ENCODE results near the gene FADS2.
"Not testable (repeated sequence)": the region's sequence is repeated elsewhere in the genome, so short reads cannot be mapped to it uniquely, and the experiment has no call there.

FADS2 gene

DNA sequence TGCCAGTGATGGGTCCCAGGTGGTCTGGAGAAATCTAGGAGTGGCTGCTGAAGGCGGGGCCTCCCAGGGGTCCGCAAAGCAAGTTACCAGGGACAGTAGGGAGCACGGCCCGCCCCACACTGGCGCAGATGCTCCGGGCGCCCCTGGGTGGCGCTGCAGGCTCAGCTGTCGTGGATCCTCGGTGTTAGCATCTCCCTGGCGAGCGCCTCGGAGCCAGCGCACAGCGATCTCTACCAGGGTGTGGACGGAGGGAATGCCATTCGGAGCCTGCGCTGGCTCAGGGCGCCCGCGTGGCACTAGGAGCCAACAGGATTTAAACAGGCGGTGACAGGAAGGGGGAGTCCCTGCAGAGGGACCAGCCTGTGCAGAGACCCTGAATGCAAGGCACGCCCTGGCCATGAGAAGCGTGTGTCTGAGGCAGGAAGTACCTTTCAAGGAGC, 43.1 kb downstream of the FADS2 start:
- DNase-seq, result peak; percentile 65

DNA sequence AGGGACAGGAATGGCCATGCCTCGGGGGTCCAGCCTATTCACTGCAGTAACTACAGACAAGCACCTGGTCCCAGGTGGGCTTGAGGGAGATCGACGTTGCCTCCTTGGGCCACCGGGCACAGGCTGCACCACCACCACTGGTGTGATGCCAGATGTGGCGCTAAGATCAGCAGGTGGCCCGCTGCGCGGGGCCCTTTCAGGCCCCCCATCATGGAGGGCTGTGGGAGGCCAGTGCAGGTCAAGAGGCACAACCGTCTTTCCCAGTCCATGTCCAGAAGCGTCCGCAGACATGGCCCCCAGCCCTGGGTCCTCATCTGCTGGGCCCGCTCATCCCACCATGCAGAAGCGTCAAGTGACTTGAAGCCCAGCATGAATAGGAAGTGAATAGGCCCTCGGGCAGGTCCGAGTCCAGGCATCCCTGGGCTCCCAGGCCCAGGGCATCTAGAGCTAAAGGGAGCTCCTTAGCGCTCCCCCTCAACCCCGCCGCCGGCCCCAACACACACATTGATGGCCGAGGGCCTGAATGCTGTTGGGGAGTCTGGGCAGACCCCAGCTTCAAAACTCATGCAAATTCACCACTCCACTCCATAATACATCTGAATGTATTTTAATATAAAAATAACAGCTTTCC, 45.0 kb downstream of the FADS2 start:
- DNase-seq, result no peak

DNA sequence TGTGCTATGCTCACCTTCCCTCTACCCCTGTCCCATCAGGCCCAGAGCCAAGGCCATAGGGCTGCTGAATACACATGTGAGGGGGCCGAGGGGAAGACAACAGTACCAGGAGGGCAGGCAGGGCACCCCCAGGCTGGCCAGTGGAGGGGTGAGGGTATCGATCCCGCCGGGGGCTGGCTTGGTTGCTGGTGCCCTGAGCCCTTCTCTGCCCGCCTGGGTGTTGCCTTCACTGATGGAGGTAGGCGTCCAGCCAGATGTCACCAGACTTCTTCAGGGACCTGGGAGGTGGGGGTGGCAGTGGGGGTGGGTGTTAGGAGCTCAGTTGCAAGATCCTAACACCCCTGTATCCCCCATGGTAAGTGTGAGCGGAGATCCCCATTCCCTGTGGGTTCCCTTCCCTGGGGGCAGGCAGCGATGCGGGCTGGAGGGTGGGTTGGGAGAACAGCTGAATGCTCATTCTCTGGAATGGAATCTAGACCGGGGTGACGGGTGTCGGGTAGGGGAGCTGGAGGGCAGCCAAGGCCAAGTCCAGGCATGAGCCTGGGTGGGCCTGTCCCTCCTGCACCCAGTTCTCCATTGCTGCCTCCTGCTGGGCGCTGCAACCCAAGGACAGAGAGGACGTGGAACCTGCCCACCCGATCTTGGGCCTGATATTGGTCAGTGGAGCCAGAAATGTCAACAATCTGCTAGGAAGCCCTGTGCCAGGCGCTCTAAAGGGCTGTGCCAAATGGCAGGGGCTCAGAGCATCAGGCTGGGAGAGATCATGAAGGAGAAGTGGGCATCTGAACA, 45.7 kb downstream of the FADS2 start:
- DNase-seq, result no peak

DNA sequence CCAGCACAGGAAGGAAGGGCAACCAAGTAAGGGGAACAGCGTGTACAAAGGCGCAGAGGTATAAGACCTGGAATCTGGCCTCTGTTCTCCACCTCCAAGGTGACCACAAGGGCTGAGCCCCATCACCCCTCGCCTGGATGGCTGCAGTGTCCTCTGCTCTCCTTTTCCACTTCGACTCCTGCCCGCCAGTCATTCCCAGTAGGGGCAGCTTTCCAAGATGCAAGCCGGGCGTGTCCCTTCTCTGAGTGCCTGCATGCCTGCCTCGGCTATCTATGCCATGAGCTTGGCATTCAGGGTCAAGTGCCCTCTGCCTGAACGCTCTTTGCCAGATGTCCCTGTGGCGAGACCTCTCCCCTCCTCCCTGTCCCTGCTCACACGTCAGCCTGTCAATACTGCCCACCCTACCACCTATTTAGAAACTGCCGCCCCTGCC, 46.3 kb downstream of the FADS2 start:
- no peak for DNase-seq

DNA sequence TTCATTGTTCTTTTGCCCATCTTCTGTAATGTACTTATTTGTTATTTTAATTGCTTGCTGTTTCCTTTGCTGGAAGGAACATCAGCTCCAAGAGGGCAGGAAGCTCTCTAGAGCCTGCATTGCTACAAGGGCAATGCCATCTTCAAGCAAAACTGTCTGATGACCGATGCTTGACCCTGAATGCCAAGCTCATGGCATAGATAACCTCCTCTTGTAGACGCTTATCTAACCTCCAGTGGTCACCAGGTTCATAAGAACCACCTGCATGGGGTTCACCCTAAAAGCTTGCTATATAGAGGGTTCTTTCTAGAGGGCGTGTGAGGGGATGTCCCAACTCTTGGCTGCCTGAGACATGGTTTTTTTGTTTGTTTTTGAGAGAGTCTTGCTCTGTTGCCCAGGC, 46.8 kb downstream of the FADS2 start:
- DNase-seq, result no peak

DNA sequence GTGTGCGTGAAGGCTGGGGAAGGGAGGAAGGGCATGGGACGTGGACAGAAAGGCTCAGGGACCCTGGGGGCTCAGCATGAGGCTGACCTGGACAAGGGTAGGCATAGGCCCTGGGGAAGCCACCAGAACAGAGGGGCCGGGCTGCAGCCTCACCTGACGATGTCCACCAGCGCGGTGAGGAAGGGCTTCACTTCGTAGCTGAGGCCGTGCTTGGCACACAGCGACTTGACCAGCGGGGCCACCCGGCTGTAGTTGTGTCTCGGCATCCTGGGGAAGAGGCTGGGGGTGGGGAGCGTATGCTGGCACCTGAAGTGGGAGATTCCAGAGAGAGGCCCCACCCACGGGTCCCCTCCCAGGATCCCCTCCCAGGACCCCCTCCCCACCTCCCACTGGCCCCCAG, 47.6 kb downstream of the FADS2 start:
- DNase-seq, result no peak

DNA sequence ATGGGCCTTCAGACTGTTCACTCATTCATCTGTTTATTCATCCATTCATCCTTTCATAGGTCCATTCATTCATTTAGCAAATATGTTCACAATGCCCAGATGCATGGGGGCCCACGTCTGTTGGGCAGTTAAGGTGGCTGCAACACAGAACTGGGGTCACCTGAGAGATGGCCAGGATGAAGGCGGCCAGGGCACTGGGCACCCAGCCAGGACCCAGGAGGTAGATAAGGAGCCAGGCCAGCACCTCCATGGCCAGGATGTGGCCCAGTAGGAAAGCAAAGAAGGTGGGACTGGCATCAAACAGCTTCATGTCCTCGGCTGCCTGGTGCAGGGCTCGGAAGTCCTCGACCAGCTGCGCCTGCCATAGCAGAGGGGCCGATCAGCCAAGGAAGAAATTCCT, 51.1 kb downstream of the FADS2 start:
- no peak for DNase-seq

DNA sequence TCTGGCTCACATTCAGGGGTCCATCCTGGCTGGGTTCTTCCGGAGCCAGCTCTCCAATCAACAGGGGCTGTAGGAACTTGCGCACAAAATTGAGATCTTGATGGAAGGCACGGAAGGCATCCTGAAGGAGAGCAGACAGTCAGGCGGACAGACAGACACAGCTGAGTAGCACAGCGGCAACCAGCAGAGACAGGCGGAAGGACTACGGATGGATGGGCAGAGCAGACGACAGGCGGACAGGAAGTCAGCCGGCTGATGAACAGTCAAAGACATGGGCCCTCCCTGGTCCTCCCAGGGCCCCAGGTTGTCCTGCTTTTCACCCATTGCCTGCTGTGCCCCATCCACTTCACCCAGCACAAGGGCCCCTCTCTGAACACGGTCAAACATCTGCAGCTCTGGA, 51.9 kb downstream of the FADS2 start:
- no peak for DNase-seq

DNA sequence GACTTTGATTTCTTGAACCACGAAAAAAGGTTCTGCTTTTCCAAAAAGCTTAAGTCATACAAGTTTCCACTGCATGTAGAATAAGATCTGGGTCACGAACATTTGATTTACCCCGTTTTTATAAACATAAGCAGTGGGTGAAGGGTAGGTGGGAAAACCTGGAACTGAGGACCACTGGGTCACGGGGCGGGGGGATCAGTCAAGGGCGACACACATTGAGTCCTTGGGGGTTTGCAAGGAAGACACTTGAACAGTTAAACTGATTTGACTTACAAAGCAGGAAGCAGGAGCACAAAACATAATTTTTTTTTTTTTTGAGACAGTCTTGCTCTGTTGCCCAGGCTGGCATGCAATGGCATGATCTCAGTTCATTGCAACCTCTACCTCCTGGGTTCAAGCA, 52.4 kb downstream of the FADS2 start:
- DNase-seq, result no peak

DNA sequence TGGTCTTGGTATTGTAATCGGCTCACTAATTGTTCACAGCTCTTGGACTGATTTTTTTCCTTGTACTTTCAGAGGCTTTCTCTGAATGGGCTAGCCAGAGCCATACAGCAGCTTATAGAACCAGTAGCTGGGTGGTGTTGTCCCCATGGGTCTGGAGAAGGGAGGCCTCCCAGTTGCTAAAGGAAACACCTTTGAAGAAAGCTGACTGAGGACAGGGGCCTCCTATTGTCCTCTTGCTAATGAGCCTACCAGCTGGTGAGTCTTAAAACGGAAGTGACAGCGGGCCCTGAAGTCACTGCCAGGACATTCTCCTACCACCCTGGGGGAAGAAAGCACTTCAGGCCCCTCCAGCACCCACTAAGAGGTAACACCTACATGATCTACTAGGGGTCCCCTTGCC, 53.3 kb downstream of the FADS2 start:
- no peak for DNase-seq

DNA sequence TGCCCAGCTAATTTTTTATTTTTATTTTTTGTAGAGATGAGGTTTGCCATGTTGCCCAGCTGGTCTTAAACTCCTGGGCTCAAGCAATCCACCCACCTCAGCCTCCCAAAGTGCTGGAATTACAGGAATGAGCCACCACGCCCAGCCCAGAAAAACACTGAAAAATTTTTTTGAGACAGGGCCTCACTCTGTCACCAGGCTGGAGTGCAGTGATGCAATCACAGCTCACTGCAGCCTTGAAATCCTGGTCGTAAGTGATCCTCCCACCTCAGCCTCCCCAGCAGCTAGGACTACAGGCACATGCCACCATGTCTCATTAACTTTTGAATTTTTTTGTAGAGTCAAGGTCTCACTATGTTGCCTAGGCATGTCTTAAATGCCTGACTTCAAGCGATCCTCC, 54.2 kb downstream of the FADS2 start:
- DNase-seq, result not testable (repeated sequence)

DNA sequence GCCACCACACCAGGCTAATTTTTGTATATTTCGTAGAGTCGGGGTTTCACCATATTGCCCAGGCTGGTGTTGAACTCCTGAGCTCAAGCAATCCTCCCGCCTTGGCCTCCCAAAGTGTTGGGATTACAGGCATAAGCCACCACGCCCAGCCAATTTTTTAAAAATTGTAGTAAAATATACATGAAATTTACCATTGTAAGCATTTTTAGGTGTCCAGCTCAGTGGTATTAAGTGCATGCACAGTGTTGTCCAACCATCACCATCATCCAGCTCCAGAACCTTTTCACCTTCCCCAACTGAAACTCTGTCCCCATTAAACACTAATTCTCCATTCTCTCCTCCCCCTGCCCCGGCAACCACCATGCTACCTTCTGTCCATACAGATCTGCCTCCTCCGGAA, 54.8 kb downstream of the FADS2 start:
- no peak for DNase-seq

DNA sequence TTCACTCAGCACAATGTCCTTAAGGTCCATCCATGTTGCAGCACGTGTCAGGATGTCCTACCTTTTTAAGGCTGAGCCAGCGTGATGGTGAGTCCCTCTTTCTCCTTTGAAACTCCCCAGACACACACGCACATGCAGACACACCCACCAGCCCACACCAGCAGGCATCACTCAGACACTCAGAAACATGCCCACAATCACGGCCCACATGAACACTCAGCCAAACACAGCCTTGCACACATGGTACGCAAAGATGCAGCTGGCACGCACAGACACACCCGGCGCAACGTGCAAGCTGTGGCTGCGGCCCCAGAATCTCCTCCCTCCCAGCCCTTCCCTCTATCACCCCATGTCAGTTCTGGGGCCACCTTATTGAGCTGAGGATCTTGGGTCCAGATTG, 55.2 kb downstream of the FADS2 start:
- DNase-seq, result no peak

DNA sequence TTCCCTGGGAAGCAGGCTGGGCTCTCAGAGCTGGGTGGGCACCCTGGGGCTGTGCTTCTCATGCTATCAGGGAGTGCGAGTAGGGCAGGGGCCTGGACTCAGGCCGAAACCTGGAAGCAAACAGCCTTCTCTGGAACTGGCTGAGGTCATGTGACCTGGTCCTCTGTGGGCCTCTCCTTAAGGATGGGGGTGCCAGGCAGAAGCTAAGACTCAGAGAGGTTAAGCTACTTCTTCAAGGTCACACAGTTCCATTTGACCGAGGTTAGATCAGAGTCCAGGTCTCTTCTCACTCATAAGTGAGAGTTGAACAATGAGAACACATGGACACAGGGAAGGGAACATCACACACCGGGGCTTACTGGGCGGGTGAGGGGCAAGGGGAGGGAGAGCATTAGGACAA, 55.8 kb downstream of the FADS2 start:
- no peak for DNase-seq

DNA sequence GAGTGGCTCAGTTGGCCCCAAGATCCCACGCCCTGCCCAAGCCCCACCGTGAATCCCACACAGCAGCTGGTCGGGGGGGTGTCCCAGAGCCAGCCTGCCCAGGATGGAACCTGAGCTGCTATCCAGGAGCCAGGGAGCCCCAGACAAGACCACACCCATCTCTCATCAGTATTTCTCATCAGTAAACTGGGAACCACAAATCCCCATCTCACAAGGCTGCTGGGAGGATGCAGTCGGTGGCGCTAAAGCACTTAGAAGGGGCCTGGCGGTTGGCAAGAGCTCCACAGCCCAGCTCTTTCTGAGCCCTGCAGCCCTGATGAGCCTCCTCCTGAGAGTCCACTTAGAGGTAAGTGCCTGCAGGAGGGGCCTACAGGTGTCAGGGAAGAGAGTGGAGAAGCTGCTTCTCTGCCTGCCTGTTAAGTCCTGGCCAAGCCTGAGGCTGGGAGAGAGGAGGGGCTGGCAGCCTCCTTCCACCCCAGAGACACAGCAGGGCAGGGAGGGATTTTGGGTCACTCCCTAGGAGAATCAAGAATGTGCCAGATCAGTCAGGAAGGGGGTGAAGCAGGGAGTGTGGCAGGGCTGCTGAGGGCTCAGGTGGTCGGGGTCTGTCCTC, 57.2 kb downstream of the FADS2 start:
- DNase-seq, result peak; percentile 23

DNA sequence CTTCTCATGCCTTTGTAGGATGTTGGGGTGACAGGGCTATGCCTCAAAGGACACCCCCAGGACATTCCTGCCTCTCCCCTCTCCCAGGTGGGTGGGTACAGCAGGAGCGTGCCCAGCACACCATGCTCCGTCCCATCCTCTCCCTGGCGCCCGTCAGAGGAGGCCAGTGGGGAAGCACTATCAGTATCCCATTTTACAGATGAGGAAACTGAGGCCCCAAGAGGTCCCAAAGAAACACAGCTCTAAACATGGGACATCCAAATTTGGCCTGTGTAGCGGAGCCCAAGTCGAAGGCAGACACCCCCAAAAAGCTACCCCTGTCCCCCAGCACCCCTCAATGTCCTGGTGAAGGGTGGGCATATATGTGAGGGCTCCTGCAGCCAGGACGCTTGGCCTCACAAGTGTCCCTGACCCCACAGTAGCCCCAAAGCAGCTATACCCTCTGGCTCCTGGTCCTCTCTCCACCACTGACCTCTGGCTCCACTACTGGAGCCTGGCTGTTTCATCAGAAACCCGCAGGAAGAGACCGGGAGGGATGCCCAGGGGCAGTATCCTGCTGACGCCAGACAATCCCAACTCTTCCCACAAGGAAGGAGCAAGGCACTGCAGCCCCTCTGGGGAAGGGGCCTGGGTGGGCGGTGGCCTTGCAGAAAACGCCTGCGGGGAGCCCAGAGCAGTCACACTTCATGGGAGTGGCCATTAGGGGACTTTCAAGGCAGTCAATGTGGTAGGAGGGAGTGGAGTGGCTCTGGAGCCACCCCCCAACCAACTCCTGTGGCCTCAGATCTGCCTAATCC, 57.9 kb downstream of the FADS2 start:
- DNase-seq, result no peak

DNA sequence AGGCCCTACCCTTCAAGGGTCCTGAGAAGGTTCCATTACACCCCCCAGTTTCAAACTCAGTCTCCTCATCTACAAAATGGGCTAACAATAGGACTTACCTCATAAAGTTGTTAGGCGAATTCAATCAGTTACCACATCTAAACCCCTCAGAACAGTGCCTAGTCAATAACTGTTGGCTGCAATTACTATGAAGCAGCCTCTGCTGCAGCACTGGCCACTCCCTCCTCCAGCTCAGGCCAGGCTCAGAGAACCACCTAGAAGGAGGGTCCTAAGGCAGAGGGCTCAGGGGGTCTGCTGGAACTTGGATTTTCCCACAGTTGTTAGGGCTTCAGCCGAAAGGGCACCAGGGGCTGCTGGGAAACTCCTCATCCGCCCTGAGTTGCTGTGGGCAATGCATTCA, 58.5 kb downstream of the FADS2 start:
- DNase-seq, result no peak

DNA sequence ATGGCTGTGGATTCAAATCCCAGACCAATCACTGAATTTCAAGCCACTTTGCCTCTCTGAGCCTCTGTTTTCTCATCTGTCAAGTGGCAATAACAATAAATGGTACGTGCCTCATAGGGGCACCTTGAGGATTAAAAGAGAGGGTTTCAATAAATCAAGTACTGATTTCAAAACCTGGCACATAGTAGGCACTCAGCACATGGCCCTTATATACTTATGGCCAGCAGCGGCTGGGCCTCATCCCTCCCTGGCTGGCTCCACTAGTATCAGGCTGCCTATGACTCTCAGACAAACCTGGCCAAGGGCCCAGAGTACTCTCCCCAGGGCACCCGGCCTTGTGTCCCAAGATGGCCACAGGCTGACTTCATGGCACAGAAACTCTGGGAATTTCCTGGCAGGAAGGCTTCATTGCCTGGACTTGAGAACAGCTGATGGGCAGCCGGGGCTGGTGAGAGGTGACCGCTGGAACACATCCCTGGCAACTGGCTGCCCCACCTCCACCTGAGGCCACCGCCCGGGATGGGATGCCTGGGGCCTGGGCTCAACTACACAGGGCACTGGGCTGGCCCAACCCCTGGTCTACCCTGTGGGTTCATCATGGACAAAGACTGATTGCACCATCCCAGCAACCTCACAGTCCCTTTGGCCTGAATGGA, 59.9 kb downstream of the FADS2 start:
- no peak for DNase-seq

DNA sequence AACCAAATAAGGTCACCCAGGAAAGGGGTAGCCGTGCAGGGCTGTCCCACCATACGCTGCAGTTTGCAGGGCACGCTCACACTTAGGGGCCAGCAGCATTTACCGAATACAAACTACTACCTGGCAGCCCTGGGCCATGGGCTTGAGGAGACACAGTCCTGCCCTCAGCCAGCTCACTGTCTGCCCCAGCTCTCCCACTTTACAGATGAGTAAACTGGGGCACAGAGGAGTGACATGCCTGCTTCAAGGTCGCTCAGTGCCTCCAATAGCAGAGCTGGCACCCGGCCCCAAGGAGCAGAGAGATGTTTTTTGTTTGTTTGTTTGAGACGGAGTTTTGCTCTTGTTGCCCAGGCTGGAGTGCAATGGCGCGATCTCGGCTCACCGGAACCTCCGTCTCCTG, 60.5 kb downstream of the FADS2 start:
- DNase-seq, result no peak

DNA sequence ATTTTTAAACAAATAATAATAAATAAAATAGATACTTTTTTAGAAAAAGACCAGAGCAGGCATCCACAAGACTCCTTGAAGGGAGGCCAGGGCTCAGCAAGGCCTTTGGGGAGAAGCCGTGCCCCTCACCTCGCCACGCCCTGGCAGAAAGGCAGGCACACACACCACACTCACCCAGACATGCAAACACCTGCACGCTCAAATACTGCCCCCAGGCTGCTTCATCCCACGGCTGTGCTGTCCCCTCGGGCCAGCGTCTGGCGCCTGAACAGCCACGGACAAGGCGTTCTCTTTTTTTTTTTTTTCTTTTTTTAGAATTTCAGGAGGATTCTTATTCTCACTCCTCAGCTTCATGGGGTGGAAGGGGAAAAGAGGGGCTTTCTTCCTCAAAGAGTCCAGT, 61.7 kb downstream of the FADS2 start:
- no peak for DNase-seq

DNA sequence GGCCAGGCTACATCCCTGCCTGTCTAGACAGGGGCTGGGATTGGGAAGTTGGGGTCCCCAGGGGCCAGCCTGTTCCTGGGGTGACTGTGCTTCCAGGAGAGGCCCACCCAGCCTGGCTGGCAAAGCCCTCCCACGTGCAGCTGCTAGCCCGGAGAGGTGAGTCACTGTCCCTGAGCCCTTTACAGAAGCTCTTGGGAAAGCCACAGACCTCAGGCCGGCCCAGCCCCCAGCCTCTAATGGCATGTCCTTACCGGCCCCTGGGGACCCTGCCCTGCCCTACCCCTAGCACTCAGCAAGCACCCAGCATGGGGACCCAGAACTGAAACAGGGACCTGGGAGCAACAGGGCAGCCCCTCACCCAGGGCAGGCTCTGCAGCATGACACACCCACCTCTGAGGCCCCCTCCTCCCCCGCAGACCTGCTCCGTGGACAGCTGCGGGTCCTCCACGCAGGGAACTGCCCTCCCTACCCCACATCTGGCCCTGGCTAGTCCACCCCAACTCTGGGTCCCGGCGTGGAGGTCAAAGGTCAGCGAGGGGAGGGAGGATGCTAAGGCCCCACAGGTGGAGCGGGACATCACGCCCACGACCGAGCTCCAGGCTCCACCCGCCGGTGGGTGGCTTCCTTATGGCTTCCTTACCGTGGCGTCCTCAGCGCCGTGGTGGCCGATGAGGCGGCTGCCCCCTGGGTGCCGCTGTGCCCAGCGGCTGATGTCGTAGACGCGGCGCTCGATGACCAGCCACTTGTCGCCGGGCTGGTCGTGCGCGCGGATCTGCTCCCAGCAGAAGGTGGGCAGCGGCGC, 62.6 kb downstream of the FADS2 start:
- DNase-seq, result no peak

Measured in NCI-H2107 (cell line).